ENCODE results near the gene ATP6V0A4. TPM values are rescaled to one million over a fixed set of nuclear protein-coding genes. Genes with fewer than 3 reads are reported as not detected.

The ATP6V0A4 gene
- total RNA-seq, 4 donors from 2014 or later: not detected

DNA sequence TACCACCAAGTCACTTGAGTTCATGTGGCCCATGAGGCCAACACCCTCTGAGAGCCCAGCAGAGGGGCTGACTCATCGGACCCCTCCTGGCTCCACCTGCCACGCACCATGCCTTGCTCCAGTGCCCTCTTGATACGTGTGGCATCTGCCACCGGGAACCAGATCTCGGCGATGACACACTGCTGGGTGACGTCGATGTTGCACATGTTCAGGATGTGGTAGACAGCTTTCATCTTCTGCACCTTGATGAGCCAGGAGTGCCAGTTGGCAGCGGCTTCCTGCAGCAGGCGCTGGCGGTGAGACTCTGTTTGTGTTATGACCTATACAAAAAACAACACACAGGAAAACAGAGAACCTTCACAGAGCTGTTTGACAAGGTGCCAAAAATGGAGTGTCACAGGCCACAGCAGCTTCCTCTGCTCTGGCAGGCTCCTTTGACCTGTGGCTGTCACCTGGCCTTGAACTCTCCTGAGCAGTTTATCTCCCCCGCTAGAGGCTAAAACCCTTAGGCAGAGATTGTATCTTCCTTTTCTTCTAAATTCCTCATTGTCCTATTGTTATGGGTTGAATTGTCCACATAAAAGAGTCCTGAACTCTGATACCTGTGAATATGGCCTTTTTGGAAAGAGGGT is 45.4 kb downstream of the ATP6V0A4 start:
- intact Hi-C loops (cut with DNase I; ENCODE audit: low total_unique reads) (no loop called here), in situ Hi-C loops (cut with MboI; ENCODE audit: low pct_ligation_motif_present in 1 of 4, low pct_unique_long_range_greater_than_20kb in 1 of 4, low sequenced_read_pairs in 3 of 4) (no loop called here)
- Histone ChIP-seq H3K4me1 (no peaks in the 10 kb centered on the region), H3K27ac (no peak overlapping the region), H3K27me3 (no peaks in the 10 kb centered on the region), H3K4me3 (no peak overlapping the region), H3K36me3 (no peaks in the 10 kb centered on the region), H3K9me3 (no peaks in the 10 kb centered on the region)
- no peak for TF ChIP-seq POLR2A (IDR thresholded peaks at IDR 0.05)
- TF ChIP-seq EP300 (IDR thresholded peaks at IDR 0.05; ENCODE audit: low read depth): no peak
- TF ChIP-seq, protein P1, sequence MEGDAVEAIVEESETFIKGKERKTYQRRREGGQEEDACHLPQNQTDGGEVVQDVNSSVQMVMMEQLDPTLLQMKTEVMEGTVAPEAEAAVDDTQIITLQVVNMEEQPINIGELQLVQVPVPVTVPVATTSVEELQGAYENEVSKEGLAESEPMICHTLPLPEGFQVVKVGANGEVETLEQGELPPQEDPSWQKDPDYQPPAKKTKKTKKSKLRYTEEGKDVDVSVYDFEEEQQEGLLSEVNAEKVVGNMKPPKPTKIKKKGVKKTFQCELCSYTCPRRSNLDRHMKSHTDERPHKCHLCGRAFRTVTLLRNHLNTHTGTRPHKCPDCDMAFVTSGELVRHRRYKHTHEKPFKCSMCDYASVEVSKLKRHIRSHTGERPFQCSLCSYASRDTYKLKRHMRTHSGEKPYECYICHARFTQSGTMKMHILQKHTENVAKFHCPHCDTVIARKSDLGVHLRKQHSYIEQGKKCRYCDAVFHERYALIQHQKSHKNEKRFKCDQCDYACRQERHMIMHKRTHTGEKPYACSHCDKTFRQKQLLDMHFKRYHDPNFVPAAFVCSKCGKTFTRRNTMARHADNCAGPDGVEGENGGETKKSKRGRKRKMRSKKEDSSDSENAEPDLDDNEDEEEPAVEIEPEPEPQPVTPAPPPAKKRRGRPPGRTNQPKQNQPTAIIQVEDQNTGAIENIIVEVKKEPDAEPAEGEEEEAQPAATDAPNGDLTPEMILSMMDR (IDR thresholded peaks at IDR 0.05): no peak
- no peak for TF ChIP-seq POLR2AphosphoS5 (IDR thresholded peaks at IDR 0.05)
- 40 to 60% methylated on average over 1 to 10 of the region's 12 CpGs for WGBS, 2 donors (ENCODE audit: low coverage in 1 of 2)
- peak; percentile 54 for DNase-seq

DNA sequence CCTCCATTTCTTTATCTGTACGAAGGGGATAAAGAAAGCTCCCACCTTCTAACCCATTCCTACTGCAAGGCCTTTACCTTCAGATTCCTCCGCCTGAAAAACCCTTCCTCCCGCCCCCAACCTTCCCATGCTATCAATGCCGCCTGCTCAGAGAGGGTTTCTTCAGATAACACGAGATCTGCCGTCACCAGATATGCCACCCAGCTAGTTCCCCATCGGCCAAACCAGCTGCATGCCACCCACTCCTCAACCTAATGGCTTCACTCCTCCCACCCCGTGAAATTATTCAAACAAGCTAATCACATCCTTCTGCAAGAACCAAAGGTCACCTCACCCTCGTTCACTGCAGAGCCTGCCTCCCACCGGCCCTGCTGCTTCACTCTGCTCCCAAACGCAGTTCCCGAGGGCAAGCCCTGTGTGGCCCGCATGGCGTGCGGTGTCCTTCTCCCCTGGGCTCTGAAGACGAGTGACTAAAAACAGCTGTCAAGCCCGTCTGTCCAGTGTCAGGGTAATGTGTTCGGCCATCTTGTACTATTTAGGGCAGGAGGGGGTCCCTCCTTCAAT is 47.0 kb downstream of the ATP6V0A4 start:
- Histone ChIP-seq H3K27me3 (no peaks in the 10 kb centered on the region), H3K9me3 (no peaks in the 10 kb centered on the region), H3K4me3 (no peak overlapping the region), H3K27ac (no peak overlapping the region), H3K36me3 (no peaks in the 10 kb centered on the region), H3K4me1 (no peaks in the 10 kb centered on the region)
- DNase-seq: no peak
- TF ChIP-seq, protein P1 (IDR thresholded peaks at IDR 0.05): no peak
- TF ChIP-seq POLR2AphosphoS5 (IDR thresholded peaks at IDR 0.05) (no peak), EP300 (IDR thresholded peaks at IDR 0.05; ENCODE audit: low read depth) (no peak), POLR2A (IDR thresholded peaks at IDR 0.05) (no peak)
- intact Hi-C loops (cut with DNase I; ENCODE audit: low total_unique reads): no loop called here
- in situ Hi-C loops (cut with MboI; ENCODE audit: low pct_ligation_motif_present in 1 of 4, low pct_unique_long_range_greater_than_20kb in 1 of 4, low sequenced_read_pairs in 3 of 4): no loop called here
- WGBS, 2 donors (ENCODE audit: low coverage in 1 of 2): 80 to 81% methylated on average over 1 to 18 of the region's 18 CpGs

- Histone ChIP-seq H3K27me3 (no peaks in the 10 kb centered on the region), H3K4me3 (no peak overlapping the region), H3K9me3 (no peaks in the 10 kb centered on the region), H3K27ac (no peak overlapping the region), H3K4me1 (no peaks in the 10 kb centered on the region), H3K36me3 (no peaks in the 10 kb centered on the region)
- in situ Hi-C loops (cut with MboI; ENCODE audit: low pct_ligation_motif_present in 1 of 4, low pct_unique_long_range_greater_than_20kb in 1 of 4, low sequenced_read_pairs in 3 of 4) (no loop called here), intact Hi-C loops (cut with DNase I; ENCODE audit: low total_unique reads) (no loop called here)
- TF ChIP-seq POLR2A (IDR thresholded peaks at IDR 0.05): no peak
- TF ChIP-seq POLR2AphosphoS5 (IDR thresholded peaks at IDR 0.05): no peak
- TF ChIP-seq, protein P1 (IDR thresholded peaks at IDR 0.05): no peak
- TF ChIP-seq EP300 (IDR thresholded peaks at IDR 0.05; ENCODE audit: low read depth): no peak
- WGBS, 2 donors (ENCODE audit: low coverage in 1 of 2): 89% methylated on average over 15 of the region's 15 CpGs; no CpG with 5 or more reads in 1 of the 2 donors
- DNase-seq: no peak
These were observed 47.5 kb downstream of the ATP6V0A4 start for GRCh38 chr7:138750473-138750872.

GRCh38 chr7:138749960-138750359 is 48.0 kb downstream of the ATP6V0A4 start:
- Histone ChIP-seq H3K9me3 (no peaks in the 10 kb centered on the region), H3K4me1 (no peaks in the 10 kb centered on the region), H3K4me3 (no peak overlapping the region), H3K36me3 (no peaks in the 10 kb centered on the region), H3K27me3 (no peaks in the 10 kb centered on the region), H3K27ac (no peak overlapping the region)
- in situ Hi-C loops (cut with MboI; ENCODE audit: low pct_ligation_motif_present in 1 of 4, low pct_unique_long_range_greater_than_20kb in 1 of 4, low sequenced_read_pairs in 3 of 4): no loop called here
- TF ChIP-seq, protein P1 (IDR thresholded peaks at IDR 0.05): no peak
- no peak for TF ChIP-seq POLR2AphosphoS5 (IDR thresholded peaks at IDR 0.05)
- TF ChIP-seq EP300 (IDR thresholded peaks at IDR 0.05; ENCODE audit: low read depth): no peak
- TF ChIP-seq POLR2A (IDR thresholded peaks at IDR 0.05): no peak
- WGBS, 2 donors (ENCODE audit: low coverage in 1 of 2): 77 to 78% methylated on average over 3 of the region's 3 CpGs
- intact Hi-C loops (cut with DNase I; ENCODE audit: low total_unique reads): no loop called here
- DNase-seq: no peak
